Endothelial cell of umbilical vein (primary cell): Measurements from ENCODE around the gene DENND5A. TPM values are rescaled to one million over a fixed set of nuclear protein-coding genes. Genes with fewer than 3 reads are reported as not detected.

Source experiments
- BruUV-seq: library from RNA; stranded (reverse); fragments of 400-500 nt; replicated peaks from 2 replicates; lab custom pipeline; 2021; lab: Mats Ljungman, UMichigan
- CTCF ChIA-PET: fragments of 300-600, 350-600 bp; sonication (Branson Sonifier 250); formaldehyde crosslinking; loops from one replicate; lab custom pipeline; 2021; ENCODE audit warnings: antibody characterized with exemption, inconsistent platforms; lab: Charles Lee
- POLR2A ChIA-PET: fragments of 300-600, 350-600 bp; sonication (Branson Sonifier 250); formaldehyde crosslinking; loops from one replicate; lab custom pipeline; 2021; ENCODE audit warnings: antibody characterized with exemption, inconsistent platforms; lab: Charles Lee
- DNase-seq: peaks from one replicate; pipeline ENCODE4 v3.0.0-alpha.2; 2011; ENCODE audit warnings: low read depth, low spot score
- FAIRE-seq: peaks from 2 replicates; lab custom pipeline; 2011; peaks lifted over from hg19 to GRCh38; lab: Jason Lieb, UNC
- H2AFZ ChIP-seq: 2 replicates; pipeline ENCODE4 v1.6.0; 2012; ENCODE audit warnings: low read depth, low read length, control low read depth, inconsistent platforms
- H3K27ac ChIP-seq: 2 replicates; pipeline ENCODE4 v1.5.1; 2011; ENCODE audit warnings: low read depth, mild to moderate bottlenecking, control low read depth, low read length, moderate library complexity; ENCODE audit not compliant: insufficient read depth
- H3K27me3 ChIP-seq, 2 experiments: 2 replicates each; pipeline versions ENCODE4 v1.6.0 to v1.6.1; 2011; ENCODE audit warnings: low read length in 2 of 2, mixed read lengths in 1 of 2; ENCODE audit not compliant: control insufficient read depth in 2 of 2, insufficient read depth in 2 of 2
- H3K36me3 ChIP-seq, 2 experiments: 2 replicates in 1 of 2; 3 replicates in 1 of 2; pipeline ENCODE4 v1.5.1; 2011; ENCODE audit warnings: low read length in 2 of 2, mild to moderate bottlenecking in 1 of 2, moderate library complexity in 1 of 2; ENCODE audit not compliant: control insufficient read depth in 2 of 2, insufficient read depth in 2 of 2; ENCODE audit errors: extremely low read depth in 1 of 2
- H3K4me1 ChIP-seq: 3 replicates; pipeline ENCODE4 v1.5.1; 2011; ENCODE audit warnings: mild to moderate bottlenecking, low read length; ENCODE audit not compliant: control insufficient read depth, insufficient read depth; ENCODE audit errors: extremely low read depth
- H3K4me2 ChIP-seq: 2 replicates; pipeline ENCODE4 v1.6.1; 2011; ENCODE audit warnings: low read length, control low read depth, mixed read lengths; ENCODE audit not compliant: insufficient read depth
- H3K4me3 ChIP-seq, 3 experiments: fragments of 200-600 bp in 1 of 3; sonication (generic), shearing (Covaris generic) in 1 of 3; replicated peaks in 1 of 3; 2 replicates each; pipeline ENCODE4 v1.5.1; 2011 to 2016; ENCODE audit warnings: control low read depth in 3 of 3, low read length in 3 of 3, mild to moderate bottlenecking in 2 of 3, inconsistent platforms in 1 of 3, low read depth in 1 of 3, moderate library complexity in 1 of 3; ENCODE audit not compliant: insufficient read depth in 1 of 3
- H3K79me2 ChIP-seq: 2 replicates; pipeline ENCODE4 v1.6.0; 2012; ENCODE audit warnings: low read length, inconsistent platforms; ENCODE audit not compliant: control insufficient read depth, insufficient read depth
- H3K9ac ChIP-seq: replicated peaks from 2 replicates; pipeline ENCODE3; 2011; ENCODE audit warnings: low read length, control low read depth; ENCODE audit not compliant: insufficient read depth; ENCODE audit errors: extremely low read depth
- H3K9me1 ChIP-seq: replicated peaks from 3 replicates; pipeline ENCODE4 v1.6.0; 2011; ENCODE audit warnings: mild to moderate bottlenecking, low read length; ENCODE audit not compliant: control insufficient read depth, insufficient read depth; ENCODE audit errors: extremely low read depth
- H3K9me3 ChIP-seq: replicated peaks from 2 replicates; pipeline ENCODE4 v1.5.1; 2012; ENCODE audit warnings: low read length, inconsistent platforms; ENCODE audit not compliant: control insufficient read depth, insufficient read depth
- H4K20me1 ChIP-seq: replicated peaks from 2 replicates; pipeline ENCODE3; 2011; ENCODE audit warnings: mild to moderate bottlenecking, low read length; ENCODE audit not compliant: control insufficient read depth, insufficient read depth; ENCODE audit errors: extremely low read depth
- CTCF ChIP-seq, 2 donors: IDR thresholded peaks; 1 replicate in 1 of 2; 2 replicates in 1 of 2; pipeline ENCODE4 v1.5.1; 2011; ENCODE audit warnings: low read length in 2 of 2, mild to moderate bottlenecking in 2 of 2, moderate library complexity in 2 of 2, control low read depth in 1 of 2, inconsistent platforms in 1 of 2, low read depth in 1 of 2; ENCODE audit not compliant: insufficient read depth in 1 of 2; ENCODE audit errors: extremely low read depth in 1 of 2
- EZH2 ChIP-seq: IDR thresholded peaks from 2 replicates; pipeline ENCODE4 v1.6.1; 2012; ENCODE audit warnings: borderline replicate concordance, low read depth, mild to moderate bottlenecking, moderate library complexity, low read length, inconsistent platforms; ENCODE audit not compliant: severe bottlenecking
- FOS ChIP-seq: IDR thresholded peaks from 2 replicates; pipeline ENCODE4 v1.6.1; 2011; ENCODE audit warnings: mild to moderate bottlenecking, low read length, moderate library complexity, borderline replicate concordance; ENCODE audit not compliant: insufficient read depth
- GATA2 ChIP-seq: IDR thresholded peaks from 2 replicates; pipeline ENCODE4 v1.7.0; 2011; ENCODE audit warnings: low read depth, mild to moderate bottlenecking, moderate library complexity, mixed read lengths, low read length; ENCODE audit not compliant: insufficient read length, insufficient read depth
- JUN ChIP-seq: IDR thresholded peaks from 2 replicates; pipeline ENCODE4 v1.6.1; 2011; ENCODE audit warnings: borderline replicate concordance, low read depth; ENCODE audit not compliant: insufficient read length, insufficient read depth
- MAX ChIP-seq: IDR thresholded peaks from 2 replicates; pipeline ENCODE4 v1.6.1; 2011; ENCODE audit not compliant: insufficient read depth, insufficient read length
- MYC ChIP-seq: IDR thresholded peaks from one replicate; pipeline ENCODE4 v1.6.1; 2011; ENCODE audit warnings: mild to moderate bottlenecking, low read depth, low read length
- POLR2A ChIP-seq: IDR thresholded peaks from 2 replicates; pipeline ENCODE4 v1.6.1; 2012; ENCODE audit warnings: low read depth, mild to moderate bottlenecking, control low read depth, low read length
- POLR2AphosphoS5 ChIP-seq: IDR thresholded peaks from 2 replicates; pipeline ENCODE4 v1.6.1; 2012; ENCODE audit warnings: low read depth, mild to moderate bottlenecking, control low read depth, low read length, moderate library complexity; ENCODE audit not compliant: insufficient read depth
- dilution Hi-C: fragments of 300-500 bp; cut with MboI; formaldehyde crosslinking; loops from one replicate; pipeline ENCODE4 v1.15.0; 2019; ENCODE audit warnings: low sequenced_read_pairs; ENCODE audit not compliant: extremely low pct_ligation_motif_present
- intact Hi-C: fragments of 100-400 bp; cut with micrococcal nuclease; formaldehyde crosslinking; loops from one replicate; pipeline ENCODE4 v1.10.0; 2022
- polyA plus RNA-seq, 4 experiments: library from polyadenylated mRNA; depleted of rRNA in 3 of 4; stranded (reverse) in 3 of 4; unstranded in 1 of 4; fragments of >200 nt; gene quantifications; 2 replicates each; pipeline versions ENCODE4 v1.2.1 to v1.2.3, GENCODE V29; 2011 to 2012; ENCODE audit warnings: missing spikeins in 1 of 4
- total RNA-seq: library from RNA; stranded (reverse); gene quantifications from 2 replicates; pipeline ENCODE4 v1.2.3, GENCODE V29; 2021

DENND5A gene
- total and polyA plus RNA-seq, 2 donors (not counting 3 experiments of a cell fraction or from before 2014, with no cell fraction given), result 116 to 220 TPM

- H3K27me3 ChIP-seq, result no peaks in the 10 kb centered on the region
- no TSS peak for BruUV-seq
- dilution Hi-C loops (no loop called here), intact Hi-C loops (no loop called here)
- H3K27ac ChIP-seq, result no peak overlapping the region
- no peak for TF ChIP-seq JUN
- no peak for TF ChIP-seq FOS
- no peak for TF ChIP-seq POLR2AphosphoS5
- no peak for TF ChIP-seq GATA2
- no peak for TF ChIP-seq MYC
- TF ChIP-seq POLR2A, result no peak
- TF ChIP-seq EZH2, result no peak
- no peak for TF ChIP-seq CTCF (IDR thresholded peaks at IDR 0.05; ENCODE audit: extremely low read depth in 1 of 2, insufficient read depth in 1 of 2, low read depth in 1 of 2, low read length in 2 of 2)
- TF ChIP-seq MAX, result no peak
- ChIA-PET CTCF (interaction anchor here (1.3 to 5.0 kb wide), 2 partner anchors 11 to 358 kb away, joined by 4 to 20 read pairs; no protein-coding TSS in a partner anchor), POLR2A (no interaction called here)
- no peaks in the 10 kb centered on the region for H3K9me1 ChIP-seq
- no peak overlapping the region for H3K4me3 ChIP-seq
- H2AFZ ChIP-seq, result no peak overlapping the region
- no peaks in the 10 kb centered on the region for H3K79me2 ChIP-seq
- DNase-seq (no peak), FAIRE-seq (no peak)
- H4K20me1 ChIP-seq, result no peaks in the 10 kb centered on the region
- H3K4me1 ChIP-seq, result peaks cover 26% of the 10 kb centered on the region
- no peaks in the 10 kb centered on the region for H3K9me3 ChIP-seq
- peaks cover 15 to 41% of the 10 kb centered on the region in 2 experiments for H3K36me3 ChIP-seq
- no peak overlapping the region for H3K9ac ChIP-seq
- no peak overlapping the region for H3K4me2 ChIP-seq
Observed at GRCh38 chr11:9148727-9149126, 116.4 kb downstream of the DENND5A start.
